SK-N-SH (cell line): ENCODE measurements around the gene NUAK2. TPM values are rescaled to one million over a fixed set of nuclear protein-coding genes. Genes with fewer than 3 reads are reported as not detected.

Experiments used
- CTCF ChIA-PET: fragments of 300-600, 350-600 bp; formaldehyde crosslinking; extraction: SDS; loops from one replicate; lab custom pipeline; 2021; lab: Yijun Ruan, JAX
- POLR2A ChIA-PET: fragments of 350-600 bp; sonication (Branson Sonifier 250); formaldehyde crosslinking; extraction: SDS; loops from one replicate; lab custom pipeline; 2020; ENCODE audit warnings: antibody characterized with exemption, inconsistent platforms; lab: Yijun Ruan, JAX
- DNase-seq: peaks from one replicate; pipeline ENCODE4 v3.0.0; 2012
- H2AFZ ChIP-seq: fragments of 200-600 bp; sonication (generic); 2 replicates; pipeline ENCODE4 v1.8.1; 2016; ENCODE audit warnings: antibody characterized with exemption, mild to moderate bottlenecking, low read depth
- H3F3A ChIP-seq: fragments of 200-600 bp; sonication (generic); replicated peaks from 2 replicates; pipeline ENCODE3; 2016; ENCODE audit warnings: antibody characterized with exemption, mild to moderate bottlenecking; ENCODE audit not compliant: insufficient read depth
- H3K27ac ChIP-seq, 2 experiments: fragments of 200-500 bp in 1 of 2; fragments of 200-600 bp in 1 of 2; sonication (Bioruptor generic) in 1 of 2; sonication (generic), shearing (Covaris generic) in 1 of 2; 2 replicates each; pipeline versions ENCODE4 v1.5.1 to v1.6.1; 2014 to 2016; ENCODE audit warnings: low read depth in 2 of 2, inconsistent platforms in 1 of 2, low read length in 1 of 2, mild to moderate bottlenecking in 1 of 2, mixed read lengths in 1 of 2
- H3K27me3 ChIP-seq: fragments of 200-600 bp; sonication (generic), shearing (Covaris generic); 2 replicates; pipeline ENCODE4 v1.6.1; 2016; ENCODE audit warnings: mixed run types; ENCODE audit not compliant: insufficient read depth
- H3K36me3 ChIP-seq, 2 experiments: fragments of 200-500 bp in 1 of 2; fragments of 200-600 bp in 1 of 2; sonication (Bioruptor generic) in 1 of 2; sonication (generic) in 1 of 2; replicated peaks in 1 of 2; 2 replicates each; pipeline versions ENCODE3 to v1.5.1; 2014 to 2016; ENCODE audit warnings: low read length in 1 of 2, mild to moderate bottlenecking in 1 of 2; ENCODE audit not compliant: insufficient read depth in 2 of 2, control insufficient read depth in 1 of 2
- H3K4me1 ChIP-seq, 2 experiments: fragments of 200-500 bp in 1 of 2; fragments of 200-600 bp in 1 of 2; sonication (Bioruptor generic) in 1 of 2; sonication (generic), shearing (Covaris generic) in 1 of 2; 2 replicates each; pipeline versions ENCODE4 v1.5.1 to v1.6.1; 2014 to 2016; ENCODE audit warnings: low read depth in 1 of 2, low read length in 1 of 2, mixed run types in 1 of 2; ENCODE audit not compliant: insufficient read depth in 2 of 2, control insufficient read depth in 1 of 2
- H3K4me2 ChIP-seq: fragments of 200-600 bp; sonication (generic), shearing (Covaris generic); 2 replicates; pipeline ENCODE4 v1.6.1; 2017; ENCODE audit warnings: mixed run types
- H3K4me3 ChIP-seq, 2 experiments: fragments of 200-500 bp in 1 of 2; fragments of 200-600 bp in 1 of 2; sonication (Bioruptor generic) in 1 of 2; sonication (generic), shearing (Covaris generic) in 1 of 2; 2 replicates each; pipeline versions ENCODE4 v1.5.1 to v1.8.1; 2014 to 2016; ENCODE audit warnings: low read depth in 2 of 2, inconsistent platforms in 1 of 2, low read length in 1 of 2, mild to moderate bottlenecking in 1 of 2, mixed read lengths in 1 of 2, moderate library complexity in 1 of 2
- H3K79me2 ChIP-seq: fragments of 200-600 bp; sonication (generic); 2 replicates; pipeline ENCODE4 v1.8.1; 2017; ENCODE audit warnings: mild to moderate bottlenecking; ENCODE audit not compliant: insufficient read depth
- H3K9ac ChIP-seq: fragments of 200-600 bp; sonication (generic); 2 replicates; pipeline ENCODE4 v1.6.1; 2017; ENCODE audit warnings: mixed run types
- H3K9me2 ChIP-seq: fragments of 200-600 bp; sonication (generic); 2 replicates; pipeline ENCODE4 v1.6.1; 2017; ENCODE audit warnings: mixed run types
- H3K9me3 ChIP-seq: fragments of 200-600 bp; sonication (generic); 2 replicates; pipeline ENCODE4 v1.6.1; 2017; ENCODE audit warnings: mixed run types, mild to moderate bottlenecking, moderate library complexity
- H4K20me1 ChIP-seq: fragments of 200-600 bp; sonication (generic); 2 replicates; pipeline ENCODE4 v1.6.1; 2017; ENCODE audit warnings: mild to moderate bottlenecking, mixed run types; ENCODE audit not compliant: insufficient read depth
- CHD2 ChIP-seq: fragments of 150-350 bp; IDR thresholded peaks from 2 replicates; pipeline ENCODE4 v1.6.1; 2018; ENCODE audit warnings: low read length; ENCODE audit not compliant: partially characterized antibody
- FOSL2 ChIP-seq: IDR thresholded peaks from 2 replicates; pipeline ENCODE4 v1.4.0; 2012; ENCODE audit warnings: low read depth, mild to moderate bottlenecking, moderate library complexity, borderline replicate concordance
- FOXM1 ChIP-seq: IDR thresholded peaks from 2 replicates; pipeline ENCODE4 v1.4.0; 2012; ENCODE audit warnings: low read depth, mild to moderate bottlenecking
- GATA2 ChIP-seq: sonication (generic); formaldehyde crosslinking; IDR thresholded peaks from 2 replicates; pipeline ENCODE4 v1.5.0; 2020; ENCODE audit warnings: mild to moderate bottlenecking, missing genetic modification reagents
- MEF2A ChIP-seq: IDR thresholded peaks from 2 replicates; pipeline ENCODE4 v1.4.0; 2012; ENCODE audit warnings: low read depth, borderline replicate concordance
- NFIC ChIP-seq: IDR thresholded peaks from 2 replicates; pipeline ENCODE4 v1.4.0; 2012; ENCODE audit warnings: borderline replicate concordance
- NRF1 ChIP-seq: IDR thresholded peaks from 2 replicates; pipeline ENCODE4 v1.6.1; 2012; ENCODE audit warnings: low read depth, mild to moderate bottlenecking, low read length
- POLR2AphosphoS5 ChIP-seq: IDR thresholded peaks from 2 replicates; pipeline ENCODE4 v1.6.1; 2012; ENCODE audit warnings: low read depth, low read length
- RXRA ChIP-seq: IDR thresholded peaks from 2 replicates; pipeline ENCODE4 v1.4.0; 2012; ENCODE audit warnings: low read depth, mild to moderate bottlenecking, borderline replicate concordance
- SIN3A ChIP-seq: IDR thresholded peaks from 2 replicates; pipeline ENCODE4 v1.6.1; 2012; ENCODE audit warnings: low read depth, mild to moderate bottlenecking, low read length, moderate library complexity, borderline replicate concordance
- SMC3 ChIP-seq: IDR thresholded peaks from 2 replicates; pipeline ENCODE4 v1.6.1; 2012; ENCODE audit warnings: low read depth, low read length, improper control_type of control experiment
- TAF1 ChIP-seq: IDR thresholded peaks from 2 replicates; pipeline ENCODE4 v1.6.1; 2012; ENCODE audit warnings: low read depth, mild to moderate bottlenecking, low read length, moderate library complexity, borderline replicate concordance
- TCF12 ChIP-seq: IDR thresholded peaks from 2 replicates; pipeline ENCODE4 v1.4.0; 2012
- YY1 ChIP-seq: IDR thresholded peaks from 2 replicates; pipeline ENCODE4 v1.4.0; 2012; ENCODE audit warnings: low read depth, mild to moderate bottlenecking
- WGBS: methylation state at CpG from one replicate; pipeline ENCODE4 v1.1.6; 2017; ENCODE audit warnings: low lambda C conversion rate; 5-methylcytosine and 5-hydroxymethylcytosine counted together
- polyA plus RNA-seq, 3 experiments: library from polyadenylated mRNA; depleted of rRNA; stranded (reverse); fragments of >200 nt; gene quantifications; 2 replicates each; pipeline ENCODE4 v1.2.3, GENCODE V29; 2012
- TF ChIP-seq, protein P1 (sequence below): IDR thresholded peaks from 2 replicates; pipeline ENCODE4 v1.6.1; 2012; ENCODE audit warnings: mild to moderate bottlenecking, low read depth, low read length, moderate library complexity
- TF ChIP-seq, protein P2 (sequence below): IDR thresholded peaks from 2 replicates; pipeline ENCODE4 v1.4.0; 2012; ENCODE audit warnings: low read depth, borderline replicate concordance
- TF ChIP-seq, protein P3 (sequence below): fragments of 150-350 bp; IDR thresholded peaks from 2 replicates; pipeline ENCODE4 v1.6.1; 2016; ENCODE audit warnings: mild to moderate bottlenecking, low read depth, low read length
- TF ChIP-seq, protein P4 (sequence below): fragments of 200-600 bp; sonication (generic); IDR thresholded peaks from 2 replicates; pipeline ENCODE4 v1.6.1; 2017; ENCODE audit warnings: antibody characterized with exemption, mild to moderate bottlenecking, moderate library complexity
- TF ChIP-seq, protein P5 (sequence below): IDR thresholded peaks from 2 replicates; pipeline ENCODE4 v1.4.0; 2012; ENCODE audit warnings: low read depth
- TF ChIP-seq, protein P6 (sequence below): IDR thresholded peaks from 2 replicates; pipeline ENCODE4; 2012

NUAK2 gene
- polyA plus RNA-seq, 1 of the 3 experiments (the other 2 are of a cell fraction), result 11.1 TPM

DNA sequence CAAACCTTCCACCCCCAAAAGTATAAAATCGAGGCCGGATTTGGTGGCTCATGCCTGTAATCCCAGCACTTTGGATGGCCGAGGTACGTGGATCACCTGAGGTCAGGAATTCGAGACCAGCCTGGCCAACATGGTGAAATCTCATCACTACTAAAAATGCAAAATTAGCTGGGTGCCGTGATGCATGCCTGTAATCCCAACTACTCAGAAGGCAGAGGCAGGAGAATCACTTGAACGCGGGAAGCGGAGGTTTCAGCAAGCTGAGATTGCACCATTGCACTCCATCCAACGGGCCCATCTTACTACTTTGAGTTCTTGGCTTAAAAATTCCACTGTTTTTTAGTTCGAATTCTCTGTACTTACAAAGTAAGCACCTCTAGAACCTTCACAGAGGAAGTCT, 24.2 kb upstream of the NUAK2 start:
- no peak overlapping the region for H2AFZ ChIP-seq
- peaks cover 11% of the 10 kb centered on the region; the same call in 1 of the 2 replicates for H3K27me3 ChIP-seq
- no peaks in the 10 kb centered on the region for H3K9me3 ChIP-seq
- H3K79me2 ChIP-seq, result no peaks in the 10 kb centered on the region
- DNase-seq, result no peak
- no peak overlapping the region for H3K4me2 ChIP-seq
- H3K9me2 ChIP-seq, result no peaks in the 10 kb centered on the region
- H3K27ac ChIP-seq, result no peak overlapping the region
- 81% methylated on average over 11 of the region's 11 CpGs for WGBS
- no peaks in the 10 kb centered on the region for H4K20me1 ChIP-seq
- H3F3A ChIP-seq, result no peaks in the 10 kb centered on the region
- no peaks in the 10 kb centered on the region for H3K36me3 ChIP-seq
- TF ChIP-seq, protein P1, sequence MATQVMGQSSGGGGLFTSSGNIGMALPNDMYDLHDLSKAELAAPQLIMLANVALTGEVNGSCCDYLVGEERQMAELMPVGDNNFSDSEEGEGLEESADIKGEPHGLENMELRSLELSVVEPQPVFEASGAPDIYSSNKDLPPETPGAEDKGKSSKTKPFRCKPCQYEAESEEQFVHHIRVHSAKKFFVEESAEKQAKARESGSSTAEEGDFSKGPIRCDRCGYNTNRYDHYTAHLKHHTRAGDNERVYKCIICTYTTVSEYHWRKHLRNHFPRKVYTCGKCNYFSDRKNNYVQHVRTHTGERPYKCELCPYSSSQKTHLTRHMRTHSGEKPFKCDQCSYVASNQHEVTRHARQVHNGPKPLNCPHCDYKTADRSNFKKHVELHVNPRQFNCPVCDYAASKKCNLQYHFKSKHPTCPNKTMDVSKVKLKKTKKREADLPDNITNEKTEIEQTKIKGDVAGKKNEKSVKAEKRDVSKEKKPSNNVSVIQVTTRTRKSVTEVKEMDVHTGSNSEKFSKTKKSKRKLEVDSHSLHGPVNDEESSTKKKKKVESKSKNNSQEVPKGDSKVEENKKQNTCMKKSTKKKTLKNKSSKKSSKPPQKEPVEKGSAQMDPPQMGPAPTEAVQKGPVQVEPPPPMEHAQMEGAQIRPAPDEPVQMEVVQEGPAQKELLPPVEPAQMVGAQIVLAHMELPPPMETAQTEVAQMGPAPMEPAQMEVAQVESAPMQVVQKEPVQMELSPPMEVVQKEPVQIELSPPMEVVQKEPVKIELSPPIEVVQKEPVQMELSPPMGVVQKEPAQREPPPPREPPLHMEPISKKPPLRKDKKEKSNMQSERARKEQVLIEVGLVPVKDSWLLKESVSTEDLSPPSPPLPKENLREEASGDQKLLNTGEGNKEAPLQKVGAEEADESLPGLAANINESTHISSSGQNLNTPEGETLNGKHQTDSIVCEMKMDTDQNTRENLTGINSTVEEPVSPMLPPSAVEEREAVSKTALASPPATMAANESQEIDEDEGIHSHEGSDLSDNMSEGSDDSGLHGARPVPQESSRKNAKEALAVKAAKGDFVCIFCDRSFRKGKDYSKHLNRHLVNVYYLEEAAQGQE, result no peak
- no peak for TF ChIP-seq TAF1
- no peak for TF ChIP-seq SMC3
- no peak for TF ChIP-seq TCF12
- TF ChIP-seq NFIC, result no peak
- TF ChIP-seq FOSL2, result no peak
- TF ChIP-seq, protein P2, sequence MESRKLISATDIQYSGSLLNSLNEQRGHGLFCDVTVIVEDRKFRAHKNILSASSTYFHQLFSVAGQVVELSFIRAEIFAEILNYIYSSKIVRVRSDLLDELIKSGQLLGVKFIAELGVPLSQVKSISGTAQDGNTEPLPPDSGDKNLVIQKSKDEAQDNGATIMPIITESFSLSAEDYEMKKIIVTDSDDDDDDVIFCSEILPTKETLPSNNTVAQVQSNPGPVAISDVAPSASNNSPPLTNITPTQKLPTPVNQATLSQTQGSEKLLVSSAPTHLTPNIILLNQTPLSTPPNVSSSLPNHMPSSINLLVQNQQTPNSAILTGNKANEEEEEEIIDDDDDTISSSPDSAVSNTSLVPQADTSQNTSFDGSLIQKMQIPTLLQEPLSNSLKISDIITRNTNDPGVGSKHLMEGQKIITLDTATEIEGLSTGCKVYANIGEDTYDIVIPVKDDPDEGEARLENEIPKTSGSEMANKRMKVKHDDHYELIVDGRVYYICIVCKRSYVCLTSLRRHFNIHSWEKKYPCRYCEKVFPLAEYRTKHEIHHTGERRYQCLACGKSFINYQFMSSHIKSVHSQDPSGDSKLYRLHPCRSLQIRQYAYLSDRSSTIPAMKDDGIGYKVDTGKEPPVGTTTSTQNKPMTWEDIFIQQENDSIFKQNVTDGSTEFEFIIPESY, result no peak
- no peak for TF ChIP-seq NRF1
- TF ChIP-seq FOXM1, result no peak
- no peak for TF ChIP-seq POLR2AphosphoS5
- TF ChIP-seq, protein P3, sequence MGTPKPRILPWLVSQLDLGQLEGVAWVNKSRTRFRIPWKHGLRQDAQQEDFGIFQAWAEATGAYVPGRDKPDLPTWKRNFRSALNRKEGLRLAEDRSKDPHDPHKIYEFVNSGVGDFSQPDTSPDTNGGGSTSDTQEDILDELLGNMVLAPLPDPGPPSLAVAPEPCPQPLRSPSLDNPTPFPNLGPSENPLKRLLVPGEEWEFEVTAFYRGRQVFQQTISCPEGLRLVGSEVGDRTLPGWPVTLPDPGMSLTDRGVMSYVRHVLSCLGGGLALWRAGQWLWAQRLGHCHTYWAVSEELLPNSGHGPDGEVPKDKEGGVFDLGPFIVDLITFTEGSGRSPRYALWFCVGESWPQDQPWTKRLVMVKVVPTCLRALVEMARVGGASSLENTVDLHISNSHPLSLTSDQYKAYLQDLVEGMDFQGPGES, result no peak
- TF ChIP-seq GATA2, result no peak
- no peak for TF ChIP-seq MEF2A
- no peak for TF ChIP-seq SIN3A
- no peak for TF ChIP-seq RXRA
- TF ChIP-seq, protein P4, sequence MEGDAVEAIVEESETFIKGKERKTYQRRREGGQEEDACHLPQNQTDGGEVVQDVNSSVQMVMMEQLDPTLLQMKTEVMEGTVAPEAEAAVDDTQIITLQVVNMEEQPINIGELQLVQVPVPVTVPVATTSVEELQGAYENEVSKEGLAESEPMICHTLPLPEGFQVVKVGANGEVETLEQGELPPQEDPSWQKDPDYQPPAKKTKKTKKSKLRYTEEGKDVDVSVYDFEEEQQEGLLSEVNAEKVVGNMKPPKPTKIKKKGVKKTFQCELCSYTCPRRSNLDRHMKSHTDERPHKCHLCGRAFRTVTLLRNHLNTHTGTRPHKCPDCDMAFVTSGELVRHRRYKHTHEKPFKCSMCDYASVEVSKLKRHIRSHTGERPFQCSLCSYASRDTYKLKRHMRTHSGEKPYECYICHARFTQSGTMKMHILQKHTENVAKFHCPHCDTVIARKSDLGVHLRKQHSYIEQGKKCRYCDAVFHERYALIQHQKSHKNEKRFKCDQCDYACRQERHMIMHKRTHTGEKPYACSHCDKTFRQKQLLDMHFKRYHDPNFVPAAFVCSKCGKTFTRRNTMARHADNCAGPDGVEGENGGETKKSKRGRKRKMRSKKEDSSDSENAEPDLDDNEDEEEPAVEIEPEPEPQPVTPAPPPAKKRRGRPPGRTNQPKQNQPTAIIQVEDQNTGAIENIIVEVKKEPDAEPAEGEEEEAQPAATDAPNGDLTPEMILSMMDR, result no peak
- no peak for TF ChIP-seq CHD2
- TF ChIP-seq YY1, result no peak
- TF ChIP-seq, protein P5, sequence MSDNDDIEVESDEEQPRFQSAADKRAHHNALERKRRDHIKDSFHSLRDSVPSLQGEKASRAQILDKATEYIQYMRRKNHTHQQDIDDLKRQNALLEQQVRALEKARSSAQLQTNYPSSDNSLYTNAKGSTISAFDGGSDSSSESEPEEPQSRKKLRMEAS, result no peak
- TF ChIP-seq, protein P6, sequence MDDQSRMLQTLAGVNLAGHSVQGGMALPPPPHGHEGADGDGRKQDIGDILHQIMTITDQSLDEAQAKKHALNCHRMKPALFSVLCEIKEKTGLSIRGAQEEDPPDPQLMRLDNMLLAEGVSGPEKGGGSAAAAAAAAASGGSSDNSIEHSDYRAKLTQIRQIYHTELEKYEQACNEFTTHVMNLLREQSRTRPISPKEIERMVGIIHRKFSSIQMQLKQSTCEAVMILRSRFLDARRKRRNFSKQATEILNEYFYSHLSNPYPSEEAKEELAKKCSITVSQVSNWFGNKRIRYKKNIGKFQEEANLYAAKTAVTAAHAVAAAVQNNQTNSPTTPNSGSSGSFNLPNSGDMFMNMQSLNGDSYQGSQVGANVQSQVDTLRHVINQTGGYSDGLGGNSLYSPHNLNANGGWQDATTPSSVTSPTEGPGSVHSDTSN, result no peak
- TF ChIP-seq, all 33 proteins: peak for 0
- ChIA-PET CTCF (interaction anchor here (1.2 to 9.5 kb wide), 5 partner anchors 8 to 141 kb away, joined by 8 to 79 read pairs (median 10); no protein-coding TSS in a partner anchor), POLR2A (no interaction called here)
- H3K4me1 ChIP-seq, result peaks cover 0 to 7% of the 10 kb centered on the region in 2 experiments; a peak in 1 of 4 replicates
- no peak overlapping the region for H3K4me3 ChIP-seq
- H3K9ac ChIP-seq, result no peak overlapping the region
